GM18951 (cell line): Measurements from ENCODE around the gene SUPT7L.

Experiments
- POLR2A ChIP-seq: IDR thresholded peaks from 4 replicates; pipeline ENCODE4 v1.6.1; 2011; ENCODE audit warnings: mild to moderate bottlenecking; ENCODE audit not compliant: insufficient read length, insufficient read depth; ENCODE audit errors: extremely low read depth
- in situ Hi-C: fragments of 300-500 bp; cut with MboI; formaldehyde crosslinking; loops from one replicate; pipeline ENCODE4 v1.12.0; 2022; ENCODE audit warnings: low sequenced_read_pairs, mixed read lengths, inconsistent platforms; ENCODE audit not compliant: unreplicated experiment

SUPT7L gene

DNA sequence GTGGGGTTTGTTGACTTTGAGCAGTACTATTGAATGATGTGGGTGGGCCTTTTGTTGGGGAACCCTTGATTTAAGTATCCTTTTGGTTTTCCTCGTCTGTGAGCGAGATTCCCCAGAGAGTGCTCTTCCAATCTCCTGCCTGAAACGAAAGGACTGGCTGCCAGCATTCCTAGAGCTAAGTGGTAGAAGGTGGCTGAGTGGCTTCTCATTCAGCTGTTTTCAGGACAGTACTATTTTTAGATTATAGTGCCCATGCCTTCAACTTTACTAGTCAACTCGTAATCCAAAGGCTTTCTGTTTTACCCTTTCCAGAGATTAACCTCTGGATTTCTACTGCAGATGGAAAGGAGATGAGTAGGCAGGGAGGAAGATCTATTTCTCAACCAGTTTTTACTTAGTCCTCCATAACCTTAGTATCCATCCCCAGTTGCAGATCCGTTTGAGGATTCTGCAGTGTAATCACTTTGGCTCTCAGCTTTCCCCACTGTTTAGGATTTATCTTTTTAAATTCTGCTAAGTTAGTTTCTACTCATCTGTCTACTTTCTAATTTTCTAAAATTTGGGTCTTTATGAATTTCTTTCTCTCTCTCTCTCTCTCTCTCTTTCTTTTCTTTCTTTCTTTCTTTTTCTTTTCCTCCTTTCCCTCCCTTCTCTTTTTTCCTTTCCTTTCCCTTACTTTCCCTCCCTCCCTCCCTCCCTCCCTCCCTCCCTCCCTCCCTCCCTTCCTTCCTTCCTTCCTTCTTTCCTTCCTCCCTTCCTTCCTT lies 9.5 kb upstream of the SUPT7L start:
- no peak for TF ChIP-seq POLR2A
- in situ Hi-C loops: no loop called here

DNA sequence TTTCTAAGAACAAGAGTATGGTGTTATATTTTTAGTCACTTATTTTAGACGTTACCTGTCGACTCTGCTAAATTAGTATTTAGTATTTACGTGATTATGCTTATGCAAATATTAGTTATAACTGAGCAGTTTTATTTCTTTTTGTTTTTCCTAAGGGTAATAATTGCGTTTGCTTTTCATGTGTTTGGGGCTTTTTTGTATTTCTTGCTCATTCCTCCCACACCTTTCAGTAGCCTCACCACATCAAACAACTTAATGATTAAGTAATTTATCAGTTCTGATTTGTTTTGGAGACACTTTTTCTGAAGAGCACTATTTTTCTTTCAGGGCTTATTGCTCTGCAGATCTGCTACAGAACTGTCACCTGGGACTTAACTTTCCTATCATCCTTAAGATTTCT lies 7.8 kb upstream of the SUPT7L start:
- TF ChIP-seq POLR2A: no peak
- in situ Hi-C loops: no loop called here

DNA sequence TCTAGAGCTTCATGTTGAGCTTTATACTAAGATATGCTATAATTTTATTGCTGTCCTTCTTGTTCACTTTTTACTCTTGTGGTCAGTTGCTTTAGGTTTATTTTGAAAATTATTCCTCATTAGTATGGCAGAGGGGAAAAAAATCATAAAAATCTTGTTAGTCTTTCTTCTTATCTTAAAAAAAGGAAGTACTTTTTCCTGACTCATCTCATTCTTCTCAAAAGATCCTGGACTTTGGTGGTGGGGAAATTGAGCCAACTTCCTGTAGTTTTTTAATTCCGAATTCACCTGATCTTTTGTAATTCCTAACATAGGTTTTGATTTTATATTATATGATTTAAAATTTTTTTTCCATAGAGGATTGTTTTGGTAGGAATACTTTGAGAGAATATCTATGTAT lies 4.0 kb upstream of the SUPT7L start:
- TF ChIP-seq POLR2A: no peak
- in situ Hi-C loops: no loop called here

DNA sequence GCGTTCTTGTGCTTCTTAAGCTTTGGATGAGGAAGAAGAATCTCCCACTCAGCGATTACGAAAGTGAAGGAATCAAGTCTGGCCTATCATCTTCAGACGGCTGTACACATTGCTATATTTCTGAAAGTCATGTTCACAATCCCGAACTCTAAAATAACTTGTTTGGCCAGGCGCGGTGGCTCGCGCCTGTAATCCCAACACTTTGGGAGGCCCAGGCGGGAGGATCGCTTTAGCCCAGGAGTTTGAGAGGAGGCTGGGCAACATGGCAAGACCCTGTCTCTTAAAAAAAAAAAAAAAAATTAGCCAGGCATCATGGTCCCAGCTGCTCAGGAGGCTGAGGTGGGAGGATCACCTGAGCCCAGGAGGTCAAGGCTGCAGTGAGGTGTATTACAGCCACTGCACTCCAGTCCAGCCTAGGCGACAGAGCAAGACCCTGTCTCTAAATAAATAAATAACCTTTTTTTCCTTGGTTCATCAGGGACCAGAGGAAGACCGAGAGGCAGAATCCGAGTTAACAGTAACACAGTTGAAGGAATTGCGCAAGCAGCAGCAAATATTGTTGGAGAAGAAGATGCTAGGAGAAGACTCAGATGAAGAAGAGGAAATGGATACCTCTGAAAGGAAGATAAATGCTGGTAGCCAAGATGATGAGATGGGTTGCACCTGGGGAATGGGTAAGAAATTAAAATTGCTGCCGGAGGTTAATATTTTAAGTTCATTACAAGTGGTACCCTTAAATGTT lies 1.4 kb upstream of the SUPT7L start:
- in situ Hi-C loops: no loop called here
- TF ChIP-seq POLR2A: no peak

DNA sequence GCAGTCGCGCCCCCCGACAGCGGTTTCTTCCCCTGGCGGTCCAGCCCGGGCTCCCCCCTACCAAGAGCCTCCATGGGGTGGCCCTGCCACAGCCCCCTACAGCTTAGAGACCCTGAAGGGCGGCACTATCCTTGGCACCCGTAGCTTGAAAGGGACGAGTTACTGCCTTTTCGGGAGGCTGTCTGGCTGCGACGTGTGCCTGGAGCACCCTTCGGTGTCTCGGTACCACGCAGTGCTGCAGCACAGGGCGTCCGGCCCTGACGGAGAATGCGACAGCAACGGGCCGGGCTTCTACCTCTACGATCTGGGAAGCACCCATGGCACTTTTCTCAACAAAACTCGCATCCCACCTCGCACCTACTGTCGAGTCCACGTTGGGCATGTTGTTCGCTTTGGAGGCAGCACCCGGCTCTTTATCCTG lies 750 bp upstream of the SUPT7L start:
- in situ Hi-C loops: no loop called here
- TF ChIP-seq POLR2A: no peak

DNA sequence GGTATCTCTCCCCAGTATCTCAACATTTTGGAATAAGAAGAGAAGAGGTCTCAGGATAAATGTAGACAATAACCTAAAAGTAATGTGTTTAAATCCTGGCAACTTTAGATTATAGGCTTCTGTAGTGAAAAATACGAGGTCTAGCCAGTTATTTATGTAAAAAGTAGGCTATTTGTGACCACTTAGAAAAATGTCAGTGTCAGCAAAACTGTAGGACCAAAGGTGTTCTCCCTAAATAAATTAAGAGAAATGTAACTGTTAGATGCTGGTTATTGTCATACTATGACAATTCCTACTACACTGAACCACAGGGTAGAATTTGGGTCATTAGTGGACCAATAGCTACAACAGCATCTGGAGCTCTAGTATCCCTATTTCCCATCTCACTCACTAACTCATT lies 2.0 kb downstream of the SUPT7L start:
- TF ChIP-seq POLR2A: no peak
- in situ Hi-C loops: no loop called here

DNA sequence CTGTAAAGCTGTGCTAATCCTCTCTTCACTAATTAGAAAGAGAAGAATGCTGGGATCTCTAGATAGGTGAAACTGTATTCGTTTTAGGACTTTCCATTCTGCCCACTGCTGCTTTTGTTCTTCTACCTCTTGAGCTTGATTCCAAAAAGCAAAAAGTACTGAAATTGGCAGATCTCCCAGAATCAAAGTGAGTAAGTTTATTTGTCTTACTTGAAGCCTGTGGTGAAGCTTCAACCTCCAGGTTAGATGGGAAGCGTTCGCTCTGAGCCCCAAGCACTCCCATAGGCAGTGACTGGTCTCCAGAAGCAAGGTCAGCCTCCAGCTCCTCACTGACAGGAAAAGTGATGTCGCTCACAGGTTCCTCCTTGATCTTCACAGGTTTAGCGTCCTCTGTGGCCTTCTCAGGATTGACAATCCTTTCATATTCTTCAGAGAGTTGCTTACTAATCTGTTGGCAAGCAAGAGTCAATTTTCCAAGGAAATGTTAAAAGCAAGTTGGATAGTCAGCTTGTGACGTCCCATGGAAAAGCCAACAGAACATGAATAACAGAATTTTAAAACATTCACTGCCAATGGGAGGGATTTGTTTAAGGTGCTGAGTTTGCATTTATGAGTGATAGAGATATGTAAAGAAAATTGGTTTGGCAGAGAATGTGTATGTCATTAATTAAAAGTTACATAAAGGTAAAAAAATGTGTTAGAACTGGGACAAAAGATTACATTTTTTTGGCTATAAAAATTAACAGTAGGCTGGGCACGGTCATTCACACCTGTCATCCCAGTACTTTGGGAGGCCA lies 8.1 kb downstream of the SUPT7L start:
- no peak for TF ChIP-seq POLR2A
- in situ Hi-C loops: no loop called here

DNA sequence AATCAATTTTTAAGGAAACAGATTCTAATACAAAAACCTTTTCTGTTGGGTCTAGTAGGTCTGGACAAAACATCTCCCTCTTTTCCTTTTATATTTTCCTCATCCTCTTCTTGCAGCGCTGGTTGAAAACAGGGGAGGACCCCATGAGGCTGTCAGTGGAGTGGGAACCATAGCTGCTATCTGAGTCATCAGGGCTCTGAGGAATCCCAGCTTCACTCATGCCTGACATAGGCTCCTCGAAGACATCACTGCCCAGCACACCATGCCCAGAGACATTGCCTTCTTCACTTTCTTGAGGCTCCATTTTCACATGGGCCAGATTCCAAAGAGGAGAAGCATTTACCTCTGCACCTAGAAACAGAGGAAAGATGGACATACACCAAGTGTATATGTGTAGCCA lies 10.0 kb downstream of the SUPT7L start:
- no peak for TF ChIP-seq POLR2A
- in situ Hi-C loops: no loop called here

DNA sequence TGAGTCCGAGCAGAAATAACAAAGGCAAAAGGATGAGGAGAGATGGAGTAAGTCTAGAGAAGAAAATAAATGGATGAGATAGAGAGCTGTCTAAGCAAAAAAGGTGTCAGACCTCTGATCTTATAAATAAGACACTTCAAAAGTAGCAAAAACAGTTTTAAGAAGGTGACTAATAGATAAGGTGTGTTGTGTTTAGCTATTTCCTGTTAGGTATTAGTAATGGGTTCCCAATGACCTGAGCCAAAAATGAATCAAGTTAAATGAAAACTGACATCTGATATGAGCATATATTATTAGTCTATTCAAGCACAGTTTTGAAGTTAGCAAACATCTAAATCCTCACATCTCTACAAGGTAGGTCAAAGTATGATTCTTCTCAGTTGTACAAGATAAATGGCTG lies 10.6 kb downstream of the SUPT7L start:
- TF ChIP-seq POLR2A: no peak
- in situ Hi-C loops: no loop called here

DNA sequence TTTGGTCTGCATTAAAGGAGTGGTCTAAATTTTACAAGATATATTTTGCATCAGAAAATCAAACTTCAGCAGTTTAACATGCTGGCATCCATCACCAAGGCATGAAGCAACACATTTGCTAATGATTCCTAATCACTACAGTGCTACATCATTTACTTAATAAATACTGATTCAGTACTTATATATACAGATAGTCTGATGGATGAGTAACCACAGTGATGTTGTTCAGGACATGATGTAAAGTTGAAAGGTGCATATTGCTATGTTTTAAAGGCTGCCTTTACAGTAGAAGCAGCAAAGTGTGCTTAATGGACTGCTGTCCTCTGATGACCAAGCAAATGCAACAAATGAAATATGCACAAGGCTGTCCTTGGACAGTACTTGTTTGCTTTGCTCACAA lies 11.1 kb downstream of the SUPT7L start:
- TF ChIP-seq POLR2A: no peak

DNA sequence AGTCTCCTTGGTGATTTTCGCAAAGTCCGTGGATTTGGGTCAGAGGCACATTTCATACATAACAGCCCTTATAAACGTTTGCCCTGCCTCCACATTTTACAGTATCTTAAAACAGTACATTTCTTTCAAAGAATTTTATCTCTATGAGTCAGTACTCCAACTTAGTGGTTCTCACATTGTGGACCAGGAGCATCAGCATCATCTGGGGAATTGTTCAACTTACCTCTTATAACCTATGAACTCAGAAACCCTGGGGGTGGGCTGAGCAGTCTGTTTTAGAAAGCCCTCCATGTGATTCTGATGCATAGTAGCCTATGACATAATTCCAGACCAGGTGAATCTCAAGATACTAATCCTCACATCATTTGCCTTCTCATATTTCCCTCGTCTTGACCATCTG lies 12.4 kb downstream of the SUPT7L start:
- no peak for TF ChIP-seq POLR2A

More for the DNA sequence above, 11.1 kb downstream of the SUPT7L start:
- in situ Hi-C loops: no loop called here

DNA sequence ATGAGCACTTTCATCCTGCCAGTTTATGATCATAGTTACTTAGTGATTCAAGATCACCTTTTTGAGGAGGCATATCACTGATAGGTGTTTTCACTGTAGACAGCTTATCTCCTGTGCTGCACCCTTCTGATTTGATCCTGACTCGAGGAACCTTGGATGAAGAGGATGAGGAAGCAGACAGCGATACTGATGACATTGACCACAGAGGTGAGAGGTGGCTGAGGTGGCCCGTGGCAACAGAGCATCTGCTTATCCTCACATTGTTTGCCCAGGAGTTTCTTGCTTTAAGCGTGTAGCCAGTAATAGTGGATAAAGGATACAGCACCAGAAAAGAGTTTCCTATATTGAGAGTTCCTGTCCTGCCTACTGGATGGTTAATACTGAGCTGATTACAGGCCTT lies 15.7 kb downstream of the SUPT7L start:
- in situ Hi-C loops: no loop called here
- no peak for TF ChIP-seq POLR2A

More for the DNA sequence above, 12.4 kb downstream of the SUPT7L start:
- in situ Hi-C loops: no loop called here

DNA sequence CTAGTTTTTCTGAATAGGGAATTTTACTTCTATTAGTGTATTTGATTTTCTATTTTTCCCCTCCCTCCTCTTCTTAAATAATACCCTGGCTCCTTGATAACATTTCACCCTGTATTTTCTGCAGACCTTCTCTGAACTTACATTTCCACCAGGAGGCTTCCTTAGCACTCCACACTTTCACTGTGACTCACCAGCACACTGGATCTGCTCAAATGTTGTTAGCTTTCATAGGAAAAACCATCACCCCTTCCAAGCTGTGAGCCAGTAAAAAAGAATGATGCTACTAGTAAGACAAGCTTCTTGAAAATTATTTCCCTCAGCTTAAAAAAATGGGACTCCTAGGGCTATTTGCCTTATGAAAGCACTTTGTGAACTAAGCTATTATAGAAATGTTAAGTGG lies 16.1 kb downstream of the SUPT7L start:
- in situ Hi-C loops: no loop called here
- TF ChIP-seq POLR2A: no peak
